HCT116 (cell line): ENCODE measurements around the gene TMEM63B. TPM values are rescaled to one million over a fixed set of nuclear protein-coding genes. Genes with fewer than 3 reads are reported as not detected.

Experiments
- total RNA-seq: library from RNA; stranded (reverse); gene quantifications from one replicate; pipeline ENCODE4 v1.2.1, GENCODE V29; 2021; ENCODE audit not compliant: unreplicated experiment

The TMEM63B gene
- total RNA-seq, 1 experiment from 2014 or later, result 58.2 TPM

Other genes with a start within 250 kb of the TMEM63B start
- 69.6 TPM for gene MRPL14, start 102 bp upstream of the TMEM63B start, total RNA-seq
- not detected for gene CAPN11, start 31.3 kb downstream of the TMEM63B start, total RNA-seq
- not detected for gene MYMX, start 89.4 kb downstream of the TMEM63B start, total RNA-seq
- 67.6 TPM for gene SLC29A1, start 96.0 kb downstream of the TMEM63B start, total RNA-seq
- 2,554 TPM for gene HSP90AB1, start 119.5 kb downstream of the TMEM63B start, total RNA-seq
- 50.5 TPM for gene SLC35B2, start 130.0 kb downstream of the TMEM63B start, total RNA-seq
- gene NFKBIE, start 138.0 kb downstream of the TMEM63B start, total RNA-seq, result 7.6 TPM
- gene TMEM151B, start 142.9 kb downstream of the TMEM63B start, total RNA-seq, result not detected
- 14.9 TPM for gene AARS2, start 185.8 kb downstream of the TMEM63B start, total RNA-seq
- not detected for gene SPATS1, start 215.1 kb downstream of the TMEM63B start, total RNA-seq